UCSD-AML1 (cell line): ENCODE measurements around the gene TRAPPC10.
A peak's percentile ranks its signal among the peaks of the same experiment; 100 is the strongest.

Experiments used
- DNase-seq: peaks from one replicate; lab custom pipeline; 2025; ENCODE audit not compliant: unreplicated experiment; lab: John Stamatoyannopoulos, UW

The TRAPPC10 gene, protein sequence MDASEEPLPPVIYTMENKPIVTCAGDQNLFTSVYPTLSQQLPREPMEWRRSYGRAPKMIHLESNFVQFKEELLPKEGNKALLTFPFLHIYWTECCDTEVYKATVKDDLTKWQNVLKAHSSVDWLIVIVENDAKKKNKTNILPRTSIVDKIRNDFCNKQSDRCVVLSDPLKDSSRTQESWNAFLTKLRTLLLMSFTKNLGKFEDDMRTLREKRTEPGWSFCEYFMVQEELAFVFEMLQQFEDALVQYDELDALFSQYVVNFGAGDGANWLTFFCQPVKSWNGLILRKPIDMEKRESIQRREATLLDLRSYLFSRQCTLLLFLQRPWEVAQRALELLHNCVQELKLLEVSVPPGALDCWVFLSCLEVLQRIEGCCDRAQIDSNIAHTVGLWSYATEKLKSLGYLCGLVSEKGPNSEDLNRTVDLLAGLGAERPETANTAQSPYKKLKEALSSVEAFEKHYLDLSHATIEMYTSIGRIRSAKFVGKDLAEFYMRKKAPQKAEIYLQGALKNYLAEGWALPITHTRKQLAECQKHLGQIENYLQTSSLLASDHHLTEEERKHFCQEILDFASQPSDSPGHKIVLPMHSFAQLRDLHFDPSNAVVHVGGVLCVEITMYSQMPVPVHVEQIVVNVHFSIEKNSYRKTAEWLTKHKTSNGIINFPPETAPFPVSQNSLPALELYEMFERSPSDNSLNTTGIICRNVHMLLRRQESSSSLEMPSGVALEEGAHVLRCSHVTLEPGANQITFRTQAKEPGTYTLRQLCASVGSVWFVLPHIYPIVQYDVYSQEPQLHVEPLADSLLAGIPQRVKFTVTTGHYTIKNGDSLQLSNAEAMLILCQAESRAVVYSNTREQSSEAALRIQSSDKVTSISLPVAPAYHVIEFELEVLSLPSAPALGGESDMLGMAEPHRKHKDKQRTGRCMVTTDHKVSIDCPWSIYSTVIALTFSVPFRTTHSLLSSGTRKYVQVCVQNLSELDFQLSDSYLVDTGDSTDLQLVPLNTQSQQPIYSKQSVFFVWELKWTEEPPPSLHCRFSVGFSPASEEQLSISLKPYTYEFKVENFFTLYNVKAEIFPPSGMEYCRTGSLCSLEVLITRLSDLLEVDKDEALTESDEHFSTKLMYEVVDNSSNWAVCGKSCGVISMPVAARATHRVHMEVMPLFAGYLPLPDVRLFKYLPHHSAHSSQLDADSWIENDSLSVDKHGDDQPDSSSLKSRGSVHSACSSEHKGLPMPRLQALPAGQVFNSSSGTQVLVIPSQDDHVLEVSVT

DNA sequence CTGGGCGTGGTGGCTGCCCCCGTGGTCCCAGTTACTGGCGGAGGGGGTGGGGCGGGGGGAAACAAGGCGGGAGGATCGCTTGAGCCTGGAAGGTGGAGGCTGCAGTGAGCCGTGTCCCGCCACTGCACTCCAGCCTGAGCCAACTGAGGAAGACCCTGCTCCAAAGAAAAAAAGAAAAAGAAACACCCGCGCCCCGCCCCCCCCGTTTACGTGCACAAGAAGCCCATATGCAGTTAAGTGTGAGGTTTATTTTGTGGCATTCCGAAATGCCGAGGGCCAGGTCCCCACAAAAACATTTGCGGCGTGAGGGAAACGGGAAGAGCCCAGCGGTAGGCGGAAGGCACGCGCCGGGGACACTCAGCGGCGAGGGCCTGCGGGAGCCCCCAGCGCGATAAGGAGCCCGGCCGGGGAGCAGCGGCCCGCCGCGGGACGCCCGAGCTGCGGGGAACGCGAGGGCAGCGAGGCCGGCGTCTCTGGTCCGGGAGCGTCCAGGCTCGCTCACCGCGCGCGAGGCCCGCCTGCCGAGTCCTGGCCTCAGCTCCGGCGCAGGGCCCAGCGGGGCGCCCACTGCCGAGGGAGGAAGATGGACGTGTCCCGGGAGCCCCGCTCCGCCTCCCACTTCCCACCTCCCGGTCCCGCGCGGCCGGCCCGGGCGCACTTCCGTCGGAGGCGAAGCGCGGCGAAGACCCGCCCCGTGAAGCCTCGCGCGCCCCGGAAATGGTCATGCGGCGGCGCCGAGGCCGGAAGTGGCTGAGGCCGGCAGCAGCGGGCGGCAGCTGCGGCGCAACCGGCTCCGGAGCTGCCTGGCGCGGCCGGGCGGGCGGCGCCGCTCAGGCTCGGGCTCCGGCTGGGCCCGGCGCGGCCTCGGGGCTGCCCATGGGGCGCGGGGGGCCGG, at the start of gene TRAPPC10:
Gene TRAPPC10 (plus strand): TSS at position 731 of the 895 bp plus-strand sequence. CDS start 185 bp downstream, outside the sequence.
- peak; percentile 88 for DNase-seq

DNA sequence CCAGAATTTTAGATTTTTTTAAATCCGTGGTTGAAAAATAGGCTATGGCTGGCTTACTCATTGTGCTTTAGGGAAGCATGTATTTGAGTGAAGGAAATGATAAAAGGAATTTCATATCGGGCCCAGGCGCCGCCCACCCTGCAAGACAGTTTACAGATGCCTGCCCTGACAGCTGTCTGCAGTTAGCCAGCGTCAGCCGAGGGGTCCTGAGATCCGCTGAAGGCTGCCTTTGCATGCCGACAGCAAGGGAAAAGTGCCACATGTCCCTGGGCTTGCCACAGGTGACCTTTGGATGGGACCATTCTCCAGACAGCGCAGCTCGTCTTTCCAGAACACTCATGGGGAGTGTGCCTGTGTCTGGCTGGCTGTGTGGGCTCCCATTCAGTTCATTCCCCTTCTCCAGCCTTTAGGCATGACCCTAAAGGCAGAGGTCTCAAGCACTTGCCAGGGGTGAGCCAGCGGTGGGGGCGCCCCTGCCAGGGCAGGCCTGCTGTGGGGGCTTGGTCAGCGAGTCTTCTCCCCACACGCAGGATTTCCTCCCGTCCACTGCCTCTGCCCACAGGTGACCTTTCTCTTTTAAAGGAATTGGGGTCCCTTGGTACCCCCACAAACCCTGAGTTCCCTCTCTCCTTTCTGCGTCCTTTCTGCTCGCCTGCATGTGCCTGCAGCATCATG, 46.1 kb upstream of the TRAPPC10 start:
- DNase-seq, result no peak

DNA sequence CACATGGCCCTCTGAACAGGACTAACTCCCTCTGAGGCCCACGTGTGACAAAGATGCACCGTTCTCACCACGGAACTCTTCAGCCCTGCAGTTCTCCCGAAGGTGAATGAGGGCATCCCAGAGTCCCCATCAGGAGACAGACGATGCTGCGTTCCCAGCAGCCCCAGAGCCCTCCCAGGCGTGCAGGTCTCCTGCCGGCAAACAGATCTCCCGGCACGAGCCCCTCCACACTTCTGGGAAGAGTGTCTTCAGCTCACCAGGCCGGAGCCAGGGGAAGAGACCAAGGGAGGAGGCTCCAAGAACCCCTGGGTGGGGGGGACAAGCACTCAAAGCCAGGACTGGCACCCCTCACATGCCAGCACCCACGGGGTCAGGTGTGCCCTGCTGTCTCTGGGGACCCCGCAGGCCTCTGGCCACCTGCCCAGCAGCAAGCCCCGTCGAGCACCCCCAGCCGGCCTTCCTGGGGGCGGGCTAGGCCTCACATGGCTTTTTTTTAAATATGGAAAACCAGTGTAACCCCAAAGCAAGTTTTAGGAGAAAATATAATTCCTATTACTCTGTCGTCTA, 45.1 kb upstream of the TRAPPC10 start:
- no peak for DNase-seq

DNA sequence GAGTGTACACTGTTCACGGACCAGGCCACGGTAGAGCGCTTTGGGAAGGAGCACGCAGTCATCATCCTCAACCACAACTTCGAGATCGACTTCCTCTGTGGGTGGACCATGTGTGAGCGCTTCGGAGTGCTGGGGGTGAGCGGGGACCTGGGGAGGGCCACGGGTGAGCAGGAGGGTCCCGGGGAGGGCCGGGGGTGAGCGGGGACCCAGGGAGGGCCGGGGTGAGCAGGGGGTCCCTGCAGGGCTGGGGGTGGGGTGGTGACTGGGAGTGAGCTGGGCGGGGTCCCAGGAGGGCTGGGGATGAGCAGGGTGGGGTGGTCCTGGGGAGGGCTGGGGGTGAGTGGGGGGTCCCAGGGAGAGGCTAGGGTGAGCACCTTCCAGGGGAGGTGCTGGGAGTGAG, 44.1 kb upstream of the TRAPPC10 start:
- DNase-seq, result no peak

DNA sequence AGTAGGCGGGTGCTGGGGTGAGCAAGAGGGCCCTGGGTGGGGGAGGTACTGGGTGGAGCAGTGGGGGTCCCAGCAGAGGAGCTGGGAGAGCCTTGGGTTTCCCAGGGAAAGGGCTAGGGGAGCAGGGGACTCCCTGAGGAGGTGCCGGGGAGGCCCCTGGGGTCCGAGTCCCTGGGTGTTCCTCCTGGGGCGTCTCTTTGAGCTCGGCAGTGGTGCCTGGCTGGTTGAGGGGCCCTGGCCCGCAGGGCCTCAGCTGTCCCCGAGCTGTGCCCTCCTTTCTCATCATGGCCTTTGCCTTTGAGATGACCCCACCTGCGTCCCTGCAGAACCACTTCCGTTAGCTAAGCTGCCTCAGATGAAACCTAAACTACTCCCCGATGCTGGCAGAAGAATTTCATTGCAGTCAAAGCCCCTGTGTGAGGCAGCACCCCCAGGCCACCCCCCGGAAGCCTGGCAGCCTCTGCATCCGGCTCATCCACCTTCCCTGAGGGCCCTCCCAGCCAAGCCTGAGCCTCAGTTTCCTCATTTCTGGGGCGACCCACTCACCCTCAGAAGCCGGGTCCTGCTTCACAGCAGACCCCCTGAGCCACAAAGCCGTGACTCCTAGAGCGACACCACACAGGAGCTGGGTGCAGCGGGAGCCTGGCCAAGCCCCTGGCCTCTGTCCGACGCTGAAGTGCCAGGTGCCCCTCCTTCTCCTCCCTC, 43.5 kb upstream of the TRAPPC10 start:
- no peak for DNase-seq

DNA sequence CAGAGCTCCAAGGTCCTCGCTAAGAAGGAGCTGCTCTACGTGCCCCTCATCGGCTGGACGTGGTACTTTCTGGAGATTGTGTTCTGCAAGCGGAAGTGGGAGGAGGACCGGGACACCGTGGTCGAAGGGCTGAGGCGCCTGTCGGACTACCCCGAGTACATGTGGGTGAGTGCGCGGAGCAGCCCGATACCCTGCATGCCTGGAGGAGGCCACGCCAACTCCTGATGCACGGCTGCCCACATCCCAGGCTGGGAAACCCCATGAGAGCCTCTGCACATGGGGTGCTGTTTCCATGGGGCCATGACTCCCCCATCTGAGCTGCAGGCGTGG, 43.0 kb upstream of the TRAPPC10 start:
- DNase-seq, result no peak

DNA sequence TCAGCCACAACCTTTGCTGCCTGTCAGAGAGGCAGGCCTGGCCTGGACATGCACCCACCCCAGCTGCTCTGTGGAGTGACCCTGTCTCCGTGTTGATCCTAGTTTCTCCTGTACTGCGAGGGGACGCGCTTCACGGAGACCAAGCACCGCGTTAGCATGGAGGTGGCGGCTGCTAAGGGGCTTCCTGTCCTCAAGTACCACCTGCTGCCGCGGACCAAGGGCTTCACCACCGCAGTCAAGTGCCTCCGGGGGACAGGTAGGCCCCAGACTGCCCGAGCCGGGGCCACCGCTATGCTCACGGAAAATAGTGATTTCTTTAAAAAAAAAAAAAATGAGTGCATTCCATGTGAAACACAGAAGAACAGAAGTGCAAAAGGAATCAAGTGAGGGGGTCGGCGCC, 41.6 kb upstream of the TRAPPC10 start:
- DNase-seq, result no peak

DNA sequence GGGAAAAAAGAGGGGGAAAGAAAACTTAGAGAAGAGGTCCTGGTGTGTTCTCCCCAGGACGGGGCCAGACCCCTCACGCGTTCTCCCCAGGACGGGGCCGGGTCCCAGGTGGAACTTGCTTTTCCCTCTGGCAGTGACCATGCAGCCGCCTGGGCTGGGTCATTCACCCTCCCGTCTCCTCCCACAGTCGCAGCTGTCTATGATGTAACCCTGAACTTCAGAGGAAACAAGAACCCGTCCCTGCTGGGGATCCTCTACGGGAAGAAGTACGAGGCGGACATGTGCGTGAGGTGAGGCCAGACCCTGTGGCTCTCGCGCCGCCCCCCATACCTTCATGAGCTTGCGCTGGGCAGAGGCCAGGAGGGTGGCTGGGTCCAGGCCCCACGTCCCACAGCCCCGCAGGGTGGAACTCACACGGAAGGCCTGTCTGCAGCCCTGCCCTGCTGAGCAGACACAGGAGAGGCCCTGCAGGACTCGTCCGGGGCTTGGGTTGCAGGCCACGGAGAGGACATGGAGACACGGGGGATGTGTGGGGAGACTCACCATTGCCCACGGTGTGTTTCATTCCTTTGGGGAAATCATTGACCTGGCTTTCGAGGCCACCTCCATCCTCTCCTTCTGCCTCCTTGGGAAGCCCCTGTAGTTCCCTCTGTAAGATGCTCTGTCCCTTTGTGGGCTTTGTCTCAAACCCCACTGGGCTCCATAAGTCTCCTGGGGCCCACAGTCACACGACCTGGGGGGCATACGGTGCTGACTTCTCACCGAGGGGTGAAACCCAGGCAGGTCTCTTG, 40.7 kb upstream of the TRAPPC10 start:
- no peak for DNase-seq

DNA sequence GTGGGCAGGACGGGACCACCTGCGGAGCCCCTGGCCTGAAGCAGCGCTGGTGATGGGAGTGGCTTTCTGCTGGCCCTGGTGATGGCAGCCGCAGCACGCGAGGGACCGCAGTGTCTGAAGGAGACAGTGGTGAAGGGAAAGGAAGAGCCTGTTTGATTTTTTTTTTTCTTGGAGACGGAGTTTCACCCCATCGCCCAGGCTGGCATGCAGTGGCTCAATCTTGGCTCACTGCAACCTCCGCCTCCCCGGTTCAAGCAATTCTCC, 40.2 kb upstream of the TRAPPC10 start:
- DNase-seq, result no peak

DNA sequence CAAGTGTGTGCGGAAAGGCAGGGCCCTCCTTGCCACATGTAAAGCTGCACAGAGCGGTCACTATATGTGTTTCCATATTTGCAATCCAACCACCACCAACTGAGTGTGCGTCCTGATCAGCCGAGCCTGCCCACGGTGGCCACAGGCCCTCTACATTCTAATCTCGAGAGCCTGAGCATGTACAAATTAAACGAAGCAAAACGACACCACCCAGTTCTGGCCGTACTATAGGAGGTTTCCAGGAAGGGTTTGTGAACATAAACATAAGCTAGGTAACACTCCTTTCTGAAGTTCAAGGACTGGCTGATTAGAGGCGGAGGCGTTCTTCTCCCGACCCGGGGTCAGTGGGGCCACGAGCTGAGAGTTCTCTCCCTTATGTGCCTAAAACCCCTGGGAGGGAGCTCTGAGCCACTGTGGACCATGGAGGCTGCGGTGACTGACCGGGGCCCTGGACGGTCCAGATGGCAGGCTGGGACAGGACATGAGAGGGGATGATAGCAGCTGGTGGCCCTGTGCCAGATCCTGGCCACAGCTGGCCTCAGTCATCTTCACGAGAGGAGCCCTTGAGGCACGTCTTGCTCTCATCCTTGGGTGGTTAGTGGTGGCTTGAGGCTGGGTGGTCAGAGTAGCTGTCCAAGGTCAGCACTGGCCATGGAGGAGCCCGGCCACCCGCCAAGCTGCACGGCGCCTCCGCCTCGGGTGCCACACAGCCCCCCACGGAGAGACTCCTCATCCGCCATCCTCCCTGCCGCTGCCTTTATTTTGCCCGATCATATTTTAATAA, 39.1 kb upstream of the TRAPPC10 start:
- no peak for DNase-seq

DNA sequence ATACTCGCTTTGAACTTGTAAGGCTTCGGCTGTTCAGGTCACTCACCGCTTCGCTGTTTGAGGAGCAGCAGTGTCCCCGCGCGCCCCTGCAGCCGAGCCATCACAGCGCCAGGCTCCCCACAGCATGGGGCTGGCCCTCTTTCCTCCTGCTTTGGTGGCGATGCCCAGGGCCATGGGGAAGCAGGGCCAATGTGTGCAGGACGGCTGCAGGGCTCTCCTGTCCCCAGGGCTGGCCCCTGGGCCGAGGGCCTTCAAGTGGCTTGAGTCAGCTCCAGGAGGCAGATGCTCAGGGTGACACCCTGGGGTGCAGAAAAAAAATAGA, 38.5 kb upstream of the TRAPPC10 start:
- no peak for DNase-seq

DNA sequence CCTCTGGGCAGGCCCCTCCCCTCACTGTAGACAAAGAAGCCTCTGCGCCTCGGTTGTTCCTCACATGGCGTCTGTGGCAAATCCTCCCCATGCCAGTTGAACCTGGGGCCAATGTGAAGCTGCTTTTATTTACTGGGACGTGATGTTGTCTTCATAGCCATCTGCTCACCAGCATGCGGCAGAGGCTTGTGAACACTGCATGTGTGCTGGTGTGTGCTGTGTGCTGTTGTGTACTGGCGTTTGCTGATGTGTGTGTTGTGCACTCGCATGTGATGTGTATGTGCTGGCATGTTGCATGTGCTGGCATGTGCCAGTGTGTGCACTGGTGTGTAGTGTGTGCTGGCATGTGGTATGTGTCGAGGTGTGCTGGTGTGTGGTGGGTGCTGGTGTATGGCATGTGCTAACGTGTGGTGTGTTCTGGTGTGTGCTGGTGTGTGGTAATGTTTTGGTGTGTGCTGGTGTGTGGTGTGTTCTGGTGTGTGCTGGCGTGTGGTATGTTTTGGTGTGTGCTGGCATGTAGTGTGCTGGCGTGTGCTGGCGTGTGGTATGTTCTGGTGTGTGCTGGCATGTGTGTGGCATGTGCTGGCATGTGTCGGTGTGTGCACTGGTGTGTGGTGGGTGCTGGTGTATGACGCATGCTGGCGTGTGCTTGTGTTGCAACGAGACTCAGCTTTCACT, 37.2 kb upstream of the TRAPPC10 start:
- no peak for DNase-seq

DNA sequence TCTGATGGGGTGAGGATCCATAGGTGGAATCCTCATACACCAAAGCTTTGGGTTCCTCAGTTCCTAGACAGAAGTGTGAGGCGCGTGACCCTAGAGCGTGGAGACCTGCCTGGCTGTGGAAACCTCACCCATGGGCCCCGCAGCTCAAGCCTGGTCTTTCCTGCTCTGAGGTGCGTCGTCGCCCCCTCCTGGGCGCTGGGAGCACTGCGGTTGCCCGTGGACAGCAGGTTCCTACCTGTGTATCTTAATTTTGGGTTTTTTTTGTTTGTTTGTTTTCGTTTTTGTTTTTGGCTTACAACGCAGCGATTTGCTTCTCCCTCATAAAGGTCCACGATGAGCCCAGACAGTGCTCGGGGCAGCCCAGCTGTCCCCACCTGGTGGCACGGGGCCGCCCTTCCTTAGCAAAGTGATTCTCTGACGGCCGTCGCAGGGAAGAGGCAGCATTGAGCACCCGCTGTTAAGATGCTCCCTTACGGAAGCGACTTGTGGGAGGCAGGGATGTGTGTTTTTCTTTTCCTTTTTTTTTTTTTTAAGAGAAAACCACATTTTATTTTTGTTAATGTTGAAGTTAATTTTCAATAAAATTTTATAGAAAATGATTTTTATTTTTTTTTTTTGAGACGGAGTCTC, 36.5 kb upstream of the TRAPPC10 start:
- DNase-seq, result peak; percentile 72

DNA sequence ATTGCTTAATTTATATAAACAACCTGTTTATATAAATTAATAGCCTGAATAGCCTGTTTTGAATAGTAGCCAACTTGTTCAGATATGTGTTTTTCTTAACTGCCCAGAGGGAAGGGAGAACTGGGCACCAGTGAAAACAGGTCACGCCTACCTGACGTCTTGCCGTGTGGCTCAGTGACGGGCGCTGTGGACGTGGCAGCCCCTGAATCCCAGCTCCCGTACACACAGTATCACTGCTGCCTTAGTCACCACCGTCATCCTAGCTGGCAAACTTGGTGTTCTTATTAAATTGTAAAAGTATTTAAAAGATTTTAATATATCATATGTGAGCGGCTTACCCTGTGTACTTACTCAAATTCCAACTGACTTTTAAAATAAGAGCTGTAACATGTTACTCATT, 35.4 kb upstream of the TRAPPC10 start:
- no peak for DNase-seq

DNA sequence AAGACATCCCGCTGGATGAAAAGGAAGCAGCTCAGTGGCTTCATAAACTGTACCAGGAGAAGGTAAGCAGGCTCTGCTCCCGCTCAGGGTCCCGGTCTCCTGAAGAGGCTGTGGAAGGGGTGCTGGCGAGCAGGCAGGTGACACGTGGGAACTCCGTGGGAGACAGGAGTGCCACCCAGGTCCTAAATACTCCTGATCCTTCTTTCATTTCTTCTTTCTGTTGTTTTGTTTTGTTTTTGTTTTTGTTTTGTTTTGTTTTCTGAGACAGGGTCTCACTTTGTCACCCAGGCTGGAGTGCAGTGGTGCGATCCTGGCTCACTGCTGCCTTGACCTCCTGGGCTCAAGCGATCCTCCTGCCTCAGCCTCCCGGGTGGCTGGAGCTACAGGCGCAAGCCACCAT, 34.0 kb upstream of the TRAPPC10 start:
- no peak for DNase-seq

DNA sequence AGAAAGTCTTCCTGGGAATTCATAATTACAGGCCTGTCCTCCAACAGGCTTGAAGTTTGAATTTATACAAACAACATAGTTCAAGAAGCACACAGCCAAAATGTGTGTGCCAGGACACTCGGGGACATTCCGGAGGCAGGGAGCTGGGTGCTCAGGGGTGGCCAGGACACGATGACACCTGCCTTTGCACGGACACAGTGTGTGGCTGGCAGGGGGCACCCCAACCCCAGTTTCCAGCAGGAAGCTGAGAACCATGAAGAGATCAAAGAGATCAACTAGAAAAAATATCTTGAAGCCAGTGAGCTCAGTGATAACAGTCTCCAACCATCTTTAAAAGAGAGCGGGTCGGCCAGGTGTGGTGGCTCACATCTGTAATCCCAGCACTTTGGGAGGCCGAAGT, 32.5 kb upstream of the TRAPPC10 start:
- no peak for DNase-seq
